ENCODE data around the gene IL6R. TPM values are rescaled to one million over a fixed set of nuclear protein-coding genes. Genes with fewer than 3 reads are reported as not detected.

The IL6R gene
- total RNA-seq, 1 experiment from 2014 or later: 12.2 TPM

- DNase-seq (ENCODE audit: low read depth, low spot score): no peak
- no peak overlapping the region for H3K27ac ChIP-seq (ENCODE audit: low read length)
- peaks cover 25% of the 10 kb centered on the region for H3K27me3 ChIP-seq (ENCODE audit: control insufficient read depth, insufficient read depth, low read length)
- ChIA-PET POLR2A (no interaction called here), CTCF (no interaction called here)
- no peaks in the 10 kb centered on the region for H3K9me3 ChIP-seq (ENCODE audit: control insufficient read depth, insufficient read depth, low read depth, low read length)
- no TSS peak for BruUV-seq (replicated peaks)
- H3K4me1 ChIP-seq (ENCODE audit: control insufficient read depth, insufficient read depth, low read length): no peaks in the 10 kb centered on the region
- ATAC-seq: no peak
- in situ Hi-C loops (cut with HindIII; ENCODE audit: low pct_unique_long_range_greater_than_20kb, low sequenced_read_pairs): no loop called here
- intact Hi-C loops (cut with micrococcal nuclease; ENCODE audit: unreplicated experiment): no loop called here
- H3K4me3 ChIP-seq (ENCODE audit: low read depth in 2 of 2, low read length in 2 of 2): no peak overlapping the region
- no peaks in the 10 kb centered on the region for H3K36me3 ChIP-seq (ENCODE audit: control insufficient read depth, insufficient read depth, low read length)
- TF ChIP-seq SIN3A (IDR thresholded peaks at IDR 0.05; ENCODE audit: borderline replicate concordance, insufficient read depth, low read depth, low read length): no peak
- TF ChIP-seq TCF7L2 (IDR thresholded peaks at IDR 0.05; ENCODE audit: low read depth, low read length): no peak
- no peak for TF ChIP-seq POLR2AphosphoS5 (IDR thresholded peaks at IDR 0.05; ENCODE audit: low read depth, low read length)
- TF ChIP-seq, protein P1, sequence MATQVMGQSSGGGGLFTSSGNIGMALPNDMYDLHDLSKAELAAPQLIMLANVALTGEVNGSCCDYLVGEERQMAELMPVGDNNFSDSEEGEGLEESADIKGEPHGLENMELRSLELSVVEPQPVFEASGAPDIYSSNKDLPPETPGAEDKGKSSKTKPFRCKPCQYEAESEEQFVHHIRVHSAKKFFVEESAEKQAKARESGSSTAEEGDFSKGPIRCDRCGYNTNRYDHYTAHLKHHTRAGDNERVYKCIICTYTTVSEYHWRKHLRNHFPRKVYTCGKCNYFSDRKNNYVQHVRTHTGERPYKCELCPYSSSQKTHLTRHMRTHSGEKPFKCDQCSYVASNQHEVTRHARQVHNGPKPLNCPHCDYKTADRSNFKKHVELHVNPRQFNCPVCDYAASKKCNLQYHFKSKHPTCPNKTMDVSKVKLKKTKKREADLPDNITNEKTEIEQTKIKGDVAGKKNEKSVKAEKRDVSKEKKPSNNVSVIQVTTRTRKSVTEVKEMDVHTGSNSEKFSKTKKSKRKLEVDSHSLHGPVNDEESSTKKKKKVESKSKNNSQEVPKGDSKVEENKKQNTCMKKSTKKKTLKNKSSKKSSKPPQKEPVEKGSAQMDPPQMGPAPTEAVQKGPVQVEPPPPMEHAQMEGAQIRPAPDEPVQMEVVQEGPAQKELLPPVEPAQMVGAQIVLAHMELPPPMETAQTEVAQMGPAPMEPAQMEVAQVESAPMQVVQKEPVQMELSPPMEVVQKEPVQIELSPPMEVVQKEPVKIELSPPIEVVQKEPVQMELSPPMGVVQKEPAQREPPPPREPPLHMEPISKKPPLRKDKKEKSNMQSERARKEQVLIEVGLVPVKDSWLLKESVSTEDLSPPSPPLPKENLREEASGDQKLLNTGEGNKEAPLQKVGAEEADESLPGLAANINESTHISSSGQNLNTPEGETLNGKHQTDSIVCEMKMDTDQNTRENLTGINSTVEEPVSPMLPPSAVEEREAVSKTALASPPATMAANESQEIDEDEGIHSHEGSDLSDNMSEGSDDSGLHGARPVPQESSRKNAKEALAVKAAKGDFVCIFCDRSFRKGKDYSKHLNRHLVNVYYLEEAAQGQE (IDR thresholded peaks at IDR 0.05; ENCODE audit: insufficient read depth in 1 of 2, low read depth in 2 of 2, low read length in 1 of 2): no peak
- no peak for TF ChIP-seq CTCF (IDR thresholded peaks at IDR 0.05)
Observed at GRCh38 chr1:154500533-154500932, 95.4 kb downstream of the IL6R start.

DNA sequence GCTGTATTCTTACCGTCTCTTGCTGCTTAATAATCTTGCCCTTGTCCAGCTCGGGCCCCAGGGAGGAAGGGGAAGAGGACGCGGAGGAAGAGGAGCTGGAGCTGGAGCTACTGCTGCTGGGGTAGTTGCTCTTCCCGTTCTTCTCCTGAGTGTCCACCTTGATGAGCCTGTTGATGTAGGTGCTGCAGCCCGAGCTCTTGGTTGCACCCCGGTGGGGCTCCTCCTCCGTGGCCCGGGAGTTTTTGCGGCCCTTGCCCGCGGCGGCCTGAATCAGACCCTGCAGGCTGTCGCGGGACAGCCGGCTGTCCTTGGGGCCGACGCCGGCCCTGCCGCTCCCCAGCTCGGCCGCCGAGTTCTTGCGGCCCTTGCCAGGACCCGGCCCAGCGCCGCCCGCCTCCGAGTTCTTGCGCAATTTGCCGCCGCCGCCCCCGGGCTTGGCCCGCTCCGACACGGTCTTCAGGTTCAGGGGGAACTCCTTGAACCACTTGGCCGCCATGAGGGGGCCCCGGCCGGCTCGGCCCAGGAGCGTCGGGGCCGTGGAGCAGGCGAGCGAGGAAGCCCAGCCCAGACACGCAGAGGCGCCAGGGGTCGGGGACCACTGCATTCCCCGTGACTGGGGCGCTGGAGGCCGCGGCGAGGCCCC lies 96.4 kb downstream of the IL6R start:
- BruUV-seq (replicated peaks): no TSS peak
- no peaks in the 10 kb centered on the region for H3K4me1 ChIP-seq (ENCODE audit: control insufficient read depth, insufficient read depth, low read length)
- H3K36me3 ChIP-seq (ENCODE audit: control insufficient read depth, insufficient read depth, low read length): no peaks in the 10 kb centered on the region
- ATAC-seq: peak; percentile 64
- POLR2A ChIA-PET: interaction anchor here (0.6 kb wide), 1 partner anchor 216 kb away, joined by 3 read pairs; no protein-coding TSS in a partner anchor
- CTCF ChIA-PET: no interaction called here
- H3K27me3 ChIP-seq (ENCODE audit: control insufficient read depth, insufficient read depth, low read length): peaks cover 23% of the 10 kb centered on the region
- intact Hi-C loops (cut with micrococcal nuclease; ENCODE audit: unreplicated experiment) (no loop called here), in situ Hi-C loops (cut with HindIII; ENCODE audit: low pct_unique_long_range_greater_than_20kb, low sequenced_read_pairs) (no loop called here)
- H3K4me3 ChIP-seq (ENCODE audit: low read depth in 2 of 2, low read length in 2 of 2): peak overlapping the region; percentile 13 to 15; a peak in 3 of 4 replicates
- H3K27ac ChIP-seq (ENCODE audit: low read length): no peak overlapping the region
- TF ChIP-seq POLR2AphosphoS5 (IDR thresholded peaks at IDR 0.05; ENCODE audit: low read depth, low read length): no peak
- no peak for TF ChIP-seq TCF7L2 (IDR thresholded peaks at IDR 0.05; ENCODE audit: low read depth, low read length)
- TF ChIP-seq CTCF (IDR thresholded peaks at IDR 0.05): no peak
- TF ChIP-seq, protein P1 (IDR thresholded peaks at IDR 0.05; ENCODE audit: insufficient read depth in 1 of 2, low read depth in 2 of 2, low read length in 1 of 2): no peak
- no peak for TF ChIP-seq SIN3A (IDR thresholded peaks at IDR 0.05; ENCODE audit: borderline replicate concordance, insufficient read depth, low read depth, low read length)
- DNase-seq (ENCODE audit: low read depth, low spot score): no peak
- no peaks in the 10 kb centered on the region for H3K9me3 ChIP-seq (ENCODE audit: control insufficient read depth, insufficient read depth, low read depth, low read length)

Measured in Panc1 (cell line).